Endothelial cell of umbilical vein (primary cell): Measurements from ENCODE around the gene DYRK1A. TPM values are rescaled to one million over a fixed set of nuclear protein-coding genes. Genes with fewer than 3 reads are reported as not detected.

Experiments
- BruUV-seq: library from RNA; stranded (reverse); fragments of 400-500 nt; replicated peaks from 2 replicates; lab custom pipeline; 2021; lab: Mats Ljungman, UMichigan
- CTCF ChIA-PET: fragments of 300-600, 350-600 bp; sonication (Branson Sonifier 250); formaldehyde crosslinking; loops from one replicate; lab custom pipeline; 2021; ENCODE audit warnings: antibody characterized with exemption, inconsistent platforms; lab: Charles Lee
- POLR2A ChIA-PET: fragments of 300-600, 350-600 bp; sonication (Branson Sonifier 250); formaldehyde crosslinking; loops from one replicate; lab custom pipeline; 2021; ENCODE audit warnings: antibody characterized with exemption, inconsistent platforms; lab: Charles Lee
- DNase-seq: peaks from one replicate; pipeline ENCODE4 v3.0.0-alpha.2; 2011; ENCODE audit warnings: low read depth, low spot score
- FAIRE-seq: peaks from 2 replicates; lab custom pipeline; 2011; peaks lifted over from hg19 to GRCh38; lab: Jason Lieb, UNC
- H2AFZ ChIP-seq: 2 replicates; pipeline ENCODE4 v1.6.0; 2012; ENCODE audit warnings: low read depth, low read length, control low read depth, inconsistent platforms
- H3K27ac ChIP-seq: 2 replicates; pipeline ENCODE4 v1.5.1; 2011; ENCODE audit warnings: low read depth, mild to moderate bottlenecking, control low read depth, low read length, moderate library complexity; ENCODE audit not compliant: insufficient read depth
- H3K27me3 ChIP-seq, 2 experiments: 2 replicates each; pipeline versions ENCODE4 v1.6.0 to v1.6.1; 2011; ENCODE audit warnings: low read length in 2 of 2, mixed read lengths in 1 of 2; ENCODE audit not compliant: control insufficient read depth in 2 of 2, insufficient read depth in 2 of 2
- H3K36me3 ChIP-seq, 2 experiments: 2 replicates in 1 of 2; 3 replicates in 1 of 2; pipeline ENCODE4 v1.5.1; 2011; ENCODE audit warnings: low read length in 2 of 2, mild to moderate bottlenecking in 1 of 2, moderate library complexity in 1 of 2; ENCODE audit not compliant: control insufficient read depth in 2 of 2, insufficient read depth in 2 of 2; ENCODE audit errors: extremely low read depth in 1 of 2
- H3K4me1 ChIP-seq: 3 replicates; pipeline ENCODE4 v1.5.1; 2011; ENCODE audit warnings: mild to moderate bottlenecking, low read length; ENCODE audit not compliant: control insufficient read depth, insufficient read depth; ENCODE audit errors: extremely low read depth
- H3K4me2 ChIP-seq: 2 replicates; pipeline ENCODE4 v1.6.1; 2011; ENCODE audit warnings: low read length, control low read depth, mixed read lengths; ENCODE audit not compliant: insufficient read depth
- H3K4me3 ChIP-seq, 3 experiments: fragments of 200-600 bp in 1 of 3; sonication (generic), shearing (Covaris generic) in 1 of 3; replicated peaks in 1 of 3; 2 replicates each; pipeline ENCODE4 v1.5.1; 2011 to 2016; ENCODE audit warnings: control low read depth in 3 of 3, low read length in 3 of 3, mild to moderate bottlenecking in 2 of 3, inconsistent platforms in 1 of 3, low read depth in 1 of 3, moderate library complexity in 1 of 3; ENCODE audit not compliant: insufficient read depth in 1 of 3
- H3K79me2 ChIP-seq: 2 replicates; pipeline ENCODE4 v1.6.0; 2012; ENCODE audit warnings: low read length, inconsistent platforms; ENCODE audit not compliant: control insufficient read depth, insufficient read depth
- H3K9ac ChIP-seq: replicated peaks from 2 replicates; pipeline ENCODE3; 2011; ENCODE audit warnings: low read length, control low read depth; ENCODE audit not compliant: insufficient read depth; ENCODE audit errors: extremely low read depth
- H3K9me1 ChIP-seq: replicated peaks from 3 replicates; pipeline ENCODE4 v1.6.0; 2011; ENCODE audit warnings: mild to moderate bottlenecking, low read length; ENCODE audit not compliant: control insufficient read depth, insufficient read depth; ENCODE audit errors: extremely low read depth
- H3K9me3 ChIP-seq: replicated peaks from 2 replicates; pipeline ENCODE4 v1.5.1; 2012; ENCODE audit warnings: low read length, inconsistent platforms; ENCODE audit not compliant: control insufficient read depth, insufficient read depth
- H4K20me1 ChIP-seq: replicated peaks from 2 replicates; pipeline ENCODE3; 2011; ENCODE audit warnings: mild to moderate bottlenecking, low read length; ENCODE audit not compliant: control insufficient read depth, insufficient read depth; ENCODE audit errors: extremely low read depth
- EZH2 ChIP-seq: IDR thresholded peaks from 2 replicates; pipeline ENCODE4 v1.6.1; 2012; ENCODE audit warnings: borderline replicate concordance, low read depth, mild to moderate bottlenecking, moderate library complexity, low read length, inconsistent platforms; ENCODE audit not compliant: severe bottlenecking
- FOS ChIP-seq: IDR thresholded peaks from 2 replicates; pipeline ENCODE4 v1.6.1; 2011; ENCODE audit warnings: mild to moderate bottlenecking, low read length, moderate library complexity, borderline replicate concordance; ENCODE audit not compliant: insufficient read depth
- GATA2 ChIP-seq: IDR thresholded peaks from 2 replicates; pipeline ENCODE4 v1.7.0; 2011; ENCODE audit warnings: low read depth, mild to moderate bottlenecking, moderate library complexity, mixed read lengths, low read length; ENCODE audit not compliant: insufficient read length, insufficient read depth
- JUN ChIP-seq: IDR thresholded peaks from 2 replicates; pipeline ENCODE4 v1.6.1; 2011; ENCODE audit warnings: borderline replicate concordance, low read depth; ENCODE audit not compliant: insufficient read length, insufficient read depth
- MYC ChIP-seq: IDR thresholded peaks from one replicate; pipeline ENCODE4 v1.6.1; 2011; ENCODE audit warnings: mild to moderate bottlenecking, low read depth, low read length
- POLR2A ChIP-seq: IDR thresholded peaks from 2 replicates; pipeline ENCODE4 v1.6.1; 2012; ENCODE audit warnings: low read depth, mild to moderate bottlenecking, control low read depth, low read length
- POLR2AphosphoS5 ChIP-seq: IDR thresholded peaks from 2 replicates; pipeline ENCODE4 v1.6.1; 2012; ENCODE audit warnings: low read depth, mild to moderate bottlenecking, control low read depth, low read length, moderate library complexity; ENCODE audit not compliant: insufficient read depth
- dilution Hi-C: fragments of 300-500 bp; cut with MboI; formaldehyde crosslinking; loops from one replicate; pipeline ENCODE4 v1.15.0; 2019; ENCODE audit warnings: low sequenced_read_pairs; ENCODE audit not compliant: extremely low pct_ligation_motif_present
- intact Hi-C: fragments of 100-400 bp; cut with micrococcal nuclease; formaldehyde crosslinking; loops from one replicate; pipeline ENCODE4 v1.10.0; 2022
- polyA plus RNA-seq, 4 experiments: library from polyadenylated mRNA; depleted of rRNA in 3 of 4; stranded (reverse) in 3 of 4; unstranded in 1 of 4; fragments of >200 nt; gene quantifications; 2 replicates each; pipeline versions ENCODE4 v1.2.1 to v1.2.3, GENCODE V29; 2011 to 2012; ENCODE audit warnings: missing spikeins in 1 of 4
- total RNA-seq: library from RNA; stranded (reverse); gene quantifications from 2 replicates; pipeline ENCODE4 v1.2.3, GENCODE V29; 2021
- TF ChIP-seq, protein P1 (sequence below): IDR thresholded peaks from 2 replicates; pipeline ENCODE4 v1.6.1; 2011; ENCODE audit not compliant: insufficient read depth, insufficient read length
- TF ChIP-seq, protein P2 (sequence below), 2 donors: IDR thresholded peaks; 1 replicate in 1 of 2; 2 replicates in 1 of 2; pipeline ENCODE4 v1.5.1; 2011; ENCODE audit warnings: low read length in 2 of 2, mild to moderate bottlenecking in 2 of 2, moderate library complexity in 2 of 2, control low read depth in 1 of 2, inconsistent platforms in 1 of 2, low read depth in 1 of 2; ENCODE audit not compliant: insufficient read depth in 1 of 2; ENCODE audit errors: extremely low read depth in 1 of 2

The DYRK1A gene
- total and polyA plus RNA-seq, 2 donors (not counting 3 experiments of a cell fraction or from before 2014, with no cell fraction given) = 51.8 to 53.7 TPM

DNA sequence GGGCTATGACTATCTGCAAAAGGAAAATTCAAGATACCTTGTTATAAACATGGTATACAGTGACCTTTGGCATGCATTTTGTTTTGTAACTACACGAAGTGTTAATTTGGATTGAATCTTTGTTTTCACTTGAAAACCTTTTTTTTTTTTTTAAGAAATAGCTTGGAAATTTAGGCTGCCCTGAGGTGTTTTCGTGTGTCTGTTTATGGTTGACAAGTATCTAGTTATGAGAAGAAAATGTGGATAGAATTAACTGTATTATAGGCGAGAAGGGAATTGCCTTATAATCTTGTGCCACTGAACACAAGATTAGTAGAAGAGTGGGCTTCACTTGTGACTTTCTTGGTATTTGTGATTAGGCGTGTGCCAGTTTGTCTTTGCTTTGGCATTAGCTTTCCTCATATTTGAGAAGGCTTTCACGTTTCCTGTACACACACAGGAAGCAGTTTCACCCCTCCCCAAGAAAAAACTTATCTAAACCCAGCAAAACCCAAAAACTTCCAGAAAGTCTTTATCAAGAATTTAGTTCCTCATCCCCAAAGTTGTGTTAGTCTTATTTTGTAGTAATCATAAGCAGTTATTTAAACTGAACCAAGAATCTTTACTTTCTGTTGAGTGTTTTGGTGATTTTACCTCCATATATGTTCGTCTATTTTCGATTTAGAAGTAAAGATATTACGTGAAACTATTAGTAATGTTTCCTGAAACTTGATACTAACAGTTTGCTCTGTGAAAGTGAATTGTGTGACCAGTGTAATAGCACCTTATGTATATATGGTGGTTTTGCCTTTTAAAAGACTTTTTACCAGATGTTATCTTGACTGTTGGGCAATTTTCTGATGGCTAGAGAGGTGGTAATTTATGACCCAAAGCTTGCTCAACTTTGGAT, 3.8 kb downstream of the DYRK1A start:
- Histone ChIP-seq H3K27ac (peak overlapping the region; percentile 95), H3K9ac (peak overlapping the region; percentile 98), H3K9me1 (no peaks in the 10 kb centered on the region), H3K36me3 (no peaks in the 10 kb centered on the region), H3K4me3 (peak overlapping the region; percentile 14 to 94 (median 46)), H3K27me3 (no peaks in the 10 kb centered on the region), H4K20me1 (no peaks in the 10 kb centered on the region), H3K79me2 (peaks cover 83% of the 10 kb centered on the region), H2AFZ (no peak overlapping the region), H3K4me2 (peak overlapping the region; percentile 97), H3K4me1 (peaks cover 62% of the 10 kb centered on the region), H3K9me3 (no peaks in the 10 kb centered on the region)
- peak; percentile 21 for FAIRE-seq
- dilution Hi-C loops (no loop called here), intact Hi-C loops (loop anchor here (5.0 to 10.0 kb wide), 4 partner anchors 67 to 386 kb away; no protein-coding TSS in a partner anchor)
- peak; percentile 89 for DNase-seq
- POLR2A ChIA-PET = interaction anchor here (2.9 kb wide), 1 partner anchor 104 kb away, joined by 13 read pairs; the partner anchor contains the start of gene VPS26C
- BruUV-seq = TSS peak; percentile 38
- TF ChIP-seq EZH2 = no peak
- TF ChIP-seq, protein P1, sequence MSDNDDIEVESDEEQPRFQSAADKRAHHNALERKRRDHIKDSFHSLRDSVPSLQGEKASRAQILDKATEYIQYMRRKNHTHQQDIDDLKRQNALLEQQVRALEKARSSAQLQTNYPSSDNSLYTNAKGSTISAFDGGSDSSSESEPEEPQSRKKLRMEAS = no peak
- peak; percentile 21 for TF ChIP-seq POLR2A
- TF ChIP-seq, protein P2, sequence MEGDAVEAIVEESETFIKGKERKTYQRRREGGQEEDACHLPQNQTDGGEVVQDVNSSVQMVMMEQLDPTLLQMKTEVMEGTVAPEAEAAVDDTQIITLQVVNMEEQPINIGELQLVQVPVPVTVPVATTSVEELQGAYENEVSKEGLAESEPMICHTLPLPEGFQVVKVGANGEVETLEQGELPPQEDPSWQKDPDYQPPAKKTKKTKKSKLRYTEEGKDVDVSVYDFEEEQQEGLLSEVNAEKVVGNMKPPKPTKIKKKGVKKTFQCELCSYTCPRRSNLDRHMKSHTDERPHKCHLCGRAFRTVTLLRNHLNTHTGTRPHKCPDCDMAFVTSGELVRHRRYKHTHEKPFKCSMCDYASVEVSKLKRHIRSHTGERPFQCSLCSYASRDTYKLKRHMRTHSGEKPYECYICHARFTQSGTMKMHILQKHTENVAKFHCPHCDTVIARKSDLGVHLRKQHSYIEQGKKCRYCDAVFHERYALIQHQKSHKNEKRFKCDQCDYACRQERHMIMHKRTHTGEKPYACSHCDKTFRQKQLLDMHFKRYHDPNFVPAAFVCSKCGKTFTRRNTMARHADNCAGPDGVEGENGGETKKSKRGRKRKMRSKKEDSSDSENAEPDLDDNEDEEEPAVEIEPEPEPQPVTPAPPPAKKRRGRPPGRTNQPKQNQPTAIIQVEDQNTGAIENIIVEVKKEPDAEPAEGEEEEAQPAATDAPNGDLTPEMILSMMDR (IDR thresholded peaks at IDR 0.05; ENCODE audit: extremely low read depth in 1 of 2, insufficient read depth in 1 of 2, low read depth in 1 of 2, low read length in 2 of 2) = no peak
- peak; percentile 22 for TF ChIP-seq FOS
- TF ChIP-seq MYC = no peak
- peak; percentile 52 for TF ChIP-seq GATA2
- peak; percentile 53 for TF ChIP-seq JUN
- no peak for TF ChIP-seq POLR2AphosphoS5
- CTCF ChIA-PET = interaction anchor here (0.6 to 1.5 kb wide), 4 partner anchors 39 to 171 kb away, joined by 3 to 4 read pairs (median 3); no protein-coding TSS in a partner anchor
